ENCODE data around the gene CHST8.

Gene CHST8

DNA sequence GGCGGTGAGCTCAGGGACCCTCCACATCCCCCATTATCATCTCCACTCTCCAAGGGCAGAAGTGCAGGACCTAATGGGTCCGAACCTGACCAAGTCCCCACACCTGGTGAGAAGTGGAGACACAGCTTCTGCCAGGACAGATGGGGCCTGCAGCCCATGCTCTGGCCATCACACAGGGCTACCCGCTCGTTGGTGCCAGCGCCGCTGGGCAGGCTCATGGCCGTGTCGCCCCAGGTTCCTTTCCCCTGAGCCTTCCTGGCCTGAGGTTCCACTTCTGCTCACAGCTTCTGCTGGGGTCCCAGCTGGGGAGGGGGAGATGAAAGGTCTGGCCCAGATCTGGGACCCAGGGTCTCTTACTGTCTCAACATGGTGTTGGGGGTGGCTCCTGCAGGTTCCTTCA is 126.5 kb downstream of the CHST8 start:
- TF ChIP-seq, protein P1, sequence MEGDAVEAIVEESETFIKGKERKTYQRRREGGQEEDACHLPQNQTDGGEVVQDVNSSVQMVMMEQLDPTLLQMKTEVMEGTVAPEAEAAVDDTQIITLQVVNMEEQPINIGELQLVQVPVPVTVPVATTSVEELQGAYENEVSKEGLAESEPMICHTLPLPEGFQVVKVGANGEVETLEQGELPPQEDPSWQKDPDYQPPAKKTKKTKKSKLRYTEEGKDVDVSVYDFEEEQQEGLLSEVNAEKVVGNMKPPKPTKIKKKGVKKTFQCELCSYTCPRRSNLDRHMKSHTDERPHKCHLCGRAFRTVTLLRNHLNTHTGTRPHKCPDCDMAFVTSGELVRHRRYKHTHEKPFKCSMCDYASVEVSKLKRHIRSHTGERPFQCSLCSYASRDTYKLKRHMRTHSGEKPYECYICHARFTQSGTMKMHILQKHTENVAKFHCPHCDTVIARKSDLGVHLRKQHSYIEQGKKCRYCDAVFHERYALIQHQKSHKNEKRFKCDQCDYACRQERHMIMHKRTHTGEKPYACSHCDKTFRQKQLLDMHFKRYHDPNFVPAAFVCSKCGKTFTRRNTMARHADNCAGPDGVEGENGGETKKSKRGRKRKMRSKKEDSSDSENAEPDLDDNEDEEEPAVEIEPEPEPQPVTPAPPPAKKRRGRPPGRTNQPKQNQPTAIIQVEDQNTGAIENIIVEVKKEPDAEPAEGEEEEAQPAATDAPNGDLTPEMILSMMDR (IDR thresholded peaks at IDR 0.05; ENCODE audit: low read depth, low read length) = no peak
- DNase-seq (ENCODE audit: extremely low read depth, low read depth) = no peak

DNA sequence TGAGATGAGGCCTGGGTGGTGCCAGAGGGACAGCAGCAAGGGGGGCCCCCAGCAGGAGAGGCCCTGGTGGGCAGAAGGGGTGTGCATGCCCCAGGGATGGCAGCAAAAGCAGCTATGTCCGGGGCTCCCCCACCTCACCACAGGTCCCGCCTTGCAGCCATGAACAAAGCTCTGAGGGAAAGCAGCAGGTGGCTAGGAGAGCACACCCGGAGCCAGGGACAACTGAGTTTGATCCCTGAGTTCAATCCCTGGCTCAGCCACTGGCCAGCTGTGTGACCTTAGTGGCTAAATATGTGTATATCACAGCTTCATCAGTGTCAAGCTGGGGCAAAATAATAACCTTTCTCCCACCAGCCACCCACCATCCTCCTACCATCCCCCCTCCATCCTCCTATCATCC is 127.3 kb downstream of the CHST8 start:
- DNase-seq (ENCODE audit: extremely low read depth, low read depth) = no peak
- TF ChIP-seq, protein P1 (IDR thresholded peaks at IDR 0.05; ENCODE audit: low read depth, low read length) = no peak

DNA sequence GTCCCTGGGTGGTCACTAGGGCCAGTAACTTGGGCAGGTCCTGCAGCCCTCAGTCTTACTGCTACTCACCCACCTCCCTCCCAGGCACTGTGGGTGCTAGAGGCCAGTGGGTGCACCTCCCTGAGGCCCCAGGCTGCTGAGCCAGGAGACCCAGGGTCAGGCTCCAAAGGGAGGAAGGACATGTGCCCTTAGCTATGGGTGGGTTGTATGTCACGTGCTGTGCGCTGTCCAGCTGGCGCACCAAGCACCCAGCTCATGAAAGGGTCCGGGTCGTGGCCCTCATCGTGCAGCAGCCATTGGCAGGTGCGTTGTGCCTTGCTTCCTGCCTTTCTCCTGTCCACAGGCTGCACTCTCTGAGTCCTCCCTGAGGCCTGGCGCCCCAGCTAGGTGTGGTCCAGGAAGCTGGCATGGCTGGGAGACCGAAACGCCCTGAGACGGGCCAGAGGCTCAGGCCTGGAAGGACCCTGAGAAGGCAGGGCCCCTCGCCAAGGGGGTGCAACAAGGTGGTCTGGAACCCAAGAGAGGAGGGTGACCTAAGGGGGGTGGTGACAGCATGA is 127.9 kb downstream of the CHST8 start:
- TF ChIP-seq, protein P1 (IDR thresholded peaks at IDR 0.05; ENCODE audit: low read depth, low read length) = no peak
- no peak for DNase-seq (ENCODE audit: extremely low read depth, low read depth)

DNA sequence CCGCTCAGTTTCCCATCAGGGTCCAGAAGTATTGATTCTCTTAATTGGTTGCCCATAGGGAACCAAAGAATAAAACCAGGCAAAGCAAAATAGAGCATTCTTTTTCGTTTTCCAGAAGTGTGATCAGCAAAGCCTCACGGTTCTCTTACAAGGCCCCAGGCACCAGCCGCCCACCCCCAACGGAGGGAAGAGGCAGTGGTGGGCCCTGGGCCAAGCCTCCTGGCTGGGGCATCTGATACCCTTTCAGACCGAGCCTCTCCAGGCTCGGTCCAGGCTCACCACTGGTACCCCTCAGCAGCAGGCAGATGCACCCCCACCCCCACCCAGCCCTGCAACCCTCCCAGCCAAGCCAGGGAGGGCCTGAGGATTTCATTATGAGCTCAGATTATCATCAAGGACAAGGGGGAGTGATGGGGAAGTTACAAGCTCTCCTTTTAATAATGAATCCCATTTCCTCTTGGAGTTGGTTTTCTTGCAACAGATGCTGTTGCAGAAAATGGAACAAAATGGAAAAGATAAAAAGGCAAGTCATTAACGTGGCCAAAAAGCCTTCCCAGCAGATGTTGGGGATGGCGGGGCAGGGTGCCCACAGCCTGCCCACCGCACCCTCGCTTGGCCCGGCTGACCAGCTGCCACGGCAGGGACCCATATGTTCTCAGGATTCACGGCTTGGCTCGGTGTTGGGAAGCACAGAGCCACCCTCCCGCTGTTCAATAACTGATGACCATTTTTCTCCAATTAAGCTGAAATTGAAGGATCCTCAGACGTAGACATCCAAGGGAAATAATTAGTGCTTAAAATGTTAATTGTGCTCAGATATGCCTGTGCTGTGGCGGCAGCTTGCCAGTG is 129.1 kb downstream of the CHST8 start:
- TF ChIP-seq, protein P1 (IDR thresholded peaks at IDR 0.05; ENCODE audit: low read depth, low read length) = no peak
- no peak for DNase-seq (ENCODE audit: extremely low read depth, low read depth)

- TF ChIP-seq, protein P1 (IDR thresholded peaks at IDR 0.05; ENCODE audit: low read depth, low read length) = no peak
- DNase-seq (ENCODE audit: extremely low read depth, low read depth) = no peak
These were observed 129.7 kb downstream of the CHST8 start for GRCh38 chr19:33751436-33751770.

DNA sequence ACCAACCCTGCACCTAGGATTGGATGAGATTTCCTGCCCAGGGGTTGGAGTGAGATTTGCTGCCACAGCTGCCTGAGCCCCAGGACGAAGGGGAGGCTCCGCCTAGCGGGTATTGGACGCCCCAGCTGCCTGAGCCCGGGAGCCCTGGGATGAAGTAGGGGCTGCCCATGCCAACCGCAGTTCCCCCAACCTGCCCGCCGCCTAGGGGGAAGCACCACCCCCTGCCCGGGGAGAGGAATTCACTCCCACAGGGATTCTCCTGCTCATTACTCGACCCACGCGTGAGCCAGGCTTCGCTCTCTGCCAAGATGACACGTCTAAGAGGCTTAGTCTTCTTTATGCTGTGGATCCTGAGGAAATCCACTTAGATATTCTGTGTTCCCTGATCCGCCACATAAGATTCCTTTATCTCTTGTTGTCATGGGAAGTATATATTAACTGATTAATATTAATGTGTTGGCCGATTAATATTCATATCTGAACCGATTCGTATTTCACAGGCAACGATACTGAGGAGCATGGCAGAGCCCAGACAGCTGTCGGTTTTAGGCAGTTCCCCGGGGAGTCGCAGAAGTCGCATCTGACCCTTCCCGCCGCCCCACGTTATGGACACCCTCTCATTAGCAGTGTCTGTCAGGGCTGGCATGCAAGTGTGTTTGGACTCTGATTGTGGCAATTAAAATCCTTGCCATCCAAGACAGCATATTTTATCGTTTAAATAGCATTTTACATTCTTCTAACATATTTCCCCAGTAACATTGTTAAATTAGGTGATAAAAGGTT is 130.5 kb downstream of the CHST8 start:
- DNase-seq (ENCODE audit: extremely low read depth, low read depth) = no peak
- TF ChIP-seq, protein P1 (IDR thresholded peaks at IDR 0.05; ENCODE audit: low read depth, low read length) = no peak

- DNase-seq (ENCODE audit: extremely low read depth, low read depth) = no peak
- TF ChIP-seq, protein P1 (IDR thresholded peaks at IDR 0.05; ENCODE audit: low read depth, low read length) = no peak
These were observed 131.2 kb downstream of the CHST8 start for GRCh38 chr19:33752945-33753344.
